Neural cell (in vitro differentiated cells): ENCODE data around the gene ARHGEF26. TPM values are rescaled to one million over a fixed set of nuclear protein-coding genes. Genes with fewer than 3 reads are reported as not detected.

Experiments used
- H2AFZ ChIP-seq: fragments of 200-600, 300-800 bp; sonication (generic), shearing (Covaris generic); 2 replicates; pipeline ENCODE4 v1.6.0; 2014; ENCODE audit warnings: low read depth, mild to moderate bottlenecking, antibody characterized with exemption, low read length, moderate library complexity
- H3F3A ChIP-seq: fragments of 200-600 bp; shearing (Covaris generic); 2 replicates; pipeline ENCODE4 v1.6.1; 2016; ENCODE audit warnings: mild to moderate bottlenecking, moderate library complexity, mixed read lengths, antibody characterized with exemption, low read length; ENCODE audit not compliant: insufficient read depth, poor library complexity, severe bottlenecking
- H3K27ac ChIP-seq: fragments of 200-600, 300-800 bp; sonication (generic), shearing (Covaris generic); 2 replicates; pipeline ENCODE4 v1.5.1; 2014; ENCODE audit warnings: mild to moderate bottlenecking, low read length, moderate library complexity
- H3K27me3 ChIP-seq: fragments of 300-800, 200-600 bp; sonication (generic), shearing (Covaris generic); 2 replicates; pipeline ENCODE4 v1.6.0; 2014; ENCODE audit warnings: mild to moderate bottlenecking, low read depth, low read length, moderate library complexity; ENCODE audit not compliant: insufficient read depth
- H3K36me3 ChIP-seq: fragments of 300-800, 200-600 bp; sonication (generic), shearing (Covaris generic); 2 replicates; pipeline ENCODE4 v1.5.1; 2014; ENCODE audit warnings: mild to moderate bottlenecking, antibody characterized with exemption, low read length, moderate library complexity; ENCODE audit not compliant: insufficient read depth
- H3K4me2 ChIP-seq: fragments of 300-800, 200-600 bp; sonication (generic), shearing (Covaris generic); 2 replicates; pipeline ENCODE4 v1.6.0; 2014; ENCODE audit warnings: mild to moderate bottlenecking, low read length
- H3K4me3 ChIP-seq: fragments of 300-800, 200-600 bp; sonication (generic), shearing (Covaris generic); 2 replicates; pipeline ENCODE4 v1.5.1; 2014; ENCODE audit warnings: mild to moderate bottlenecking, low read length, moderate library complexity
- H3K79me2 ChIP-seq: fragments of 200-600 bp; shearing (Covaris generic); replicated peaks from 2 replicates; pipeline ENCODE4 v1.6.0; 2014; ENCODE audit warnings: mild to moderate bottlenecking, low read length, moderate library complexity; ENCODE audit not compliant: insufficient read depth
- H3K9ac ChIP-seq: fragments of 300-800, 200-600 bp; sonication (generic), shearing (Covaris generic); 2 replicates; pipeline ENCODE4 v1.6.1; 2016; ENCODE audit warnings: mild to moderate bottlenecking, low read length, mixed read lengths
- H3K9me2 ChIP-seq: fragments of 200-600 bp; shearing (Covaris generic); 2 replicates; pipeline ENCODE4 v1.6.1; 2016; ENCODE audit warnings: mild to moderate bottlenecking, low read length, mixed read lengths; ENCODE audit not compliant: insufficient read depth
- H3K9me3 ChIP-seq: fragments of 200-600, 300-800 bp; sonication (generic), shearing (Covaris generic); 2 replicates; pipeline ENCODE4 v1.6.1; 2016; ENCODE audit warnings: mild to moderate bottlenecking, mixed run types, low read length, moderate library complexity, mixed read lengths
- H4K20me1 ChIP-seq: fragments of 200-600 bp; shearing (Covaris generic); 2 replicates; pipeline ENCODE4 v1.6.1; 2016; ENCODE audit warnings: mild to moderate bottlenecking, mixed run types; ENCODE audit not compliant: insufficient read depth
- CTCF ChIP-seq: fragments of 450-650 bp; IDR thresholded peaks from 2 replicates; pipeline ENCODE4 v1.5.1; 2014; ENCODE audit warnings: antibody characterized with exemption, mild to moderate bottlenecking, moderate library complexity; ENCODE audit not compliant: poor library complexity, severe bottlenecking
- EP300 ChIP-seq: fragments of 450-650 bp; conservative IDR thresholded peaks from 2 replicates; pipeline ENCODE4 v1.6.1; 2014; ENCODE audit warnings: antibody characterized with exemption, mild to moderate bottlenecking, moderate library complexity; ENCODE audit not compliant: poor library complexity, severe bottlenecking
- EZH2 ChIP-seq: fragments of 200-600, 300-800 bp; shearing (Covaris generic), sonication (generic); IDR thresholded peaks from 2 replicates; pipeline ENCODE4 v1.6.1; 2014; ENCODE audit warnings: antibody characterized with exemption, low read length, borderline replicate concordance, mild to moderate bottlenecking; ENCODE audit not compliant: insufficient read depth, poor library complexity, severe bottlenecking
- MXI1 ChIP-seq: fragments of 450-650 bp; conservative IDR thresholded peaks from 2 replicates; pipeline ENCODE4 v1.6.1; 2014; ENCODE audit warnings: antibody characterized with exemption, mild to moderate bottlenecking; ENCODE audit not compliant: poor library complexity, severe bottlenecking
- POLR2AphosphoS5 ChIP-seq: IDR thresholded peaks from 2 replicates; pipeline ENCODE4 v1.6.1; 2012
- RAD21 ChIP-seq: fragments of 450-650 bp; conservative IDR thresholded peaks from 2 replicates; pipeline ENCODE4 v1.6.1; 2014; ENCODE audit warnings: antibody characterized with exemption, mild to moderate bottlenecking, moderate library complexity
- REST ChIP-seq: IDR thresholded peaks from 2 replicates; pipeline ENCODE4 v1.6.1; 2012; ENCODE audit warnings: borderline replicate concordance
- SMC3 ChIP-seq: fragments of 450-650 bp; conservative IDR thresholded peaks from 2 replicates; pipeline ENCODE4 v1.6.1; 2014; ENCODE audit warnings: antibody characterized with exemption, mild to moderate bottlenecking, moderate library complexity; ENCODE audit not compliant: poor library complexity
- TAF1 ChIP-seq: IDR thresholded peaks from 2 replicates; pipeline ENCODE4 v1.6.1; 2012; ENCODE audit warnings: low read depth
- polyA plus RNA-seq: library from polyadenylated mRNA; depleted of rRNA; stranded (reverse); fragments of >200 nt; gene quantifications from 2 replicates; pipeline ENCODE4 v1.2.3, GENCODE V29; 2014

ARHGEF26 gene
- polyA plus RNA-seq, 1 donor from 2014 or later, result 5.7 TPM

- no peaks in the 10 kb centered on the region for H3K27me3 ChIP-seq
- no peaks in the 10 kb centered on the region for H3K79me2 ChIP-seq
- no peaks in the 10 kb centered on the region for H3F3A ChIP-seq
- TF ChIP-seq REST (no peak), MXI1 (no peak), EZH2 (no peak), SMC3 (no peak), TAF1 (no peak), RAD21 (no peak), CTCF (no peak), POLR2AphosphoS5 (no peak), EP300 (no peak)
- H3K36me3 ChIP-seq, result no peaks in the 10 kb centered on the region
- H3K9me3 ChIP-seq, result no peaks in the 10 kb centered on the region
- H3K9me2 ChIP-seq, result no peaks in the 10 kb centered on the region
- H3K4me2 ChIP-seq, result no peak overlapping the region
- H3K4me3 ChIP-seq, result no peak overlapping the region
- H3K9ac ChIP-seq, result no peak overlapping the region
- no peak overlapping the region for H3K27ac ChIP-seq
- no peak overlapping the region for H2AFZ ChIP-seq
- no peaks in the 10 kb centered on the region for H4K20me1 ChIP-seq
Measured at GRCh38 chr3:154132777-154133375, 11.7 kb downstream of the ARHGEF26 start.

GRCh38 chr3:154135511-154136173 is 14.5 kb downstream of the ARHGEF26 start:
- Histone ChIP-seq H3K9ac (no peak overlapping the region), H3K4me3 (no peak overlapping the region), H3K9me3 (no peaks in the 10 kb centered on the region), H3F3A (no peaks in the 10 kb centered on the region), H3K27me3 (no peaks in the 10 kb centered on the region), H3K36me3 (no peaks in the 10 kb centered on the region), H2AFZ (no peak overlapping the region), H3K27ac (no peak overlapping the region), H4K20me1 (no peaks in the 10 kb centered on the region), H3K4me2 (no peak overlapping the region), H3K9me2 (no peaks in the 10 kb centered on the region), H3K79me2 (no peaks in the 10 kb centered on the region)
- no peak for TF ChIP-seq MXI1
- TF ChIP-seq TAF1, result no peak
- TF ChIP-seq SMC3, result no peak
- TF ChIP-seq EP300, result no peak
